GM21737 (cell line): ENCODE results near the gene QRFP.
"Not testable (repeated sequence)": the region's sequence is repeated elsewhere in the genome, so short reads cannot be mapped to it uniquely, and the experiment has no call there.

Experiments
- ATAC-seq: cut with Tn5 transposase; IDR thresholded peaks from one replicate; pipeline ENCODE4 v1.9.1; 2021; ENCODE audit warnings: mild to moderate bottlenecking, moderate library complexity; ENCODE audit not compliant: unreplicated experiment

QRFP gene

GRCh38 chr9:130857864-130858738, 38.5 kb downstream of the QRFP start:
- ATAC-seq = no peak

- ATAC-seq = no peak
Observed at GRCh38 chr9:130856474-130856873, 40.1 kb downstream of the QRFP start.

GRCh38 chr9:130854835-130855234, 41.8 kb downstream of the QRFP start:
- no peak for ATAC-seq

- ATAC-seq = no peak
Observed at GRCh38 chr9:130854092-130854491, 42.5 kb downstream of the QRFP start.

- no peak for ATAC-seq
Observed at GRCh38 chr9:130852801-130853200, 43.8 kb downstream of the QRFP start.

- ATAC-seq = no peak
Observed at GRCh38 chr9:130849356-130849755, 47.3 kb downstream of the QRFP start.

GRCh38 chr9:130848514-130848913, 48.1 kb downstream of the QRFP start:
- ATAC-seq = not testable (repeated sequence)

- ATAC-seq = no peak
Observed at GRCh38 chr9:130847306-130848217, 49.0 kb downstream of the QRFP start.

GRCh38 chr9:130846487-130847305, 49.9 kb downstream of the QRFP start:
- ATAC-seq = no peak

GRCh38 chr9:130845901-130846481, 50.6 kb downstream of the QRFP start:
- no peak for ATAC-seq

- ATAC-seq = no peak
Observed at GRCh38 chr9:130845254-130845653, 51.4 kb downstream of the QRFP start.

- ATAC-seq = no peak
Observed at GRCh38 chr9:130844044-130844451, 52.6 kb downstream of the QRFP start.

GRCh38 chr9:130843049-130843908, 53.3 kb downstream of the QRFP start:
- ATAC-seq = no peak
